Measurements from ENCODE around the gene TPI1.

The TPI1 gene

DNA sequence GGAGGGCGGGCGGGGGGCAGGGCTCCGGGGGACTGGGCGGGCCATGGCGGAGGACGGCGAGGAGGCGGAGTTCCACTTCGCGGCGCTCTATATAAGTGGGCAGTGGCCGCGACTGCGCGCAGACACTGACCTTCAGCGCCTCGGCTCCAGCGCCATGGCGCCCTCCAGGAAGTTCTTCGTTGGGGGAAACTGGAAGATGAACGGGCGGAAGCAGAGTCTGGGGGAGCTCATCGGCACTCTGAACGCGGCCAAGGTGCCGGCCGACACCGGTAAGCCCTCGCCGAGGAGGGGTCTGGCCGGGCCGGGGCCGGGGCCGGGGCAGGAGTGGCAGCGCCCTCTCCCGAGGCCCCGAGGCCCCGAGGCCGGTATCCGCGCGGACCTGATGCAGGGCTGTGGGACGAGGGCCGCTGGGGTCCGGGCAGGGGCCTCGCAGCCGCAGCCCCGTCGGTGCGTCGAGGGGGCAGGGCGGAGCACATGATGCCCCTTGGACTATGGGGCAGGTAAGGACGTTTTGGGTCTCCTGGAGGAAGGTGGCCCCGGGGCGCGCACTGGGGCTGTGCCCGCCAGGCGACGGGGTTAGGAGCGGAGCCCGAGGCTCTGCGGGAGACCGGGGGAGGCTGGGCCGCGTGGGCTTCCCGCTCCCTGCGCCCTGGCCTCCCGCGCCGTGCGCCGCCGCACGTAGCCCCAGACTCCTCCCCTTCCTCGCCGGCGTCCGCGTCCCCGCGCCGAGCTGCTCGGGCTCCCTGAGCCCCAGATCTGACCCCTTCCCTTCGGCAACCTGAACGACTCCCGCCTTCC, at the start of gene TPI1:
TPI1 (plus strand) TSS at position 119 of the 798 bp plus-strand sequence; CDS start at position 155, 36 bp downstream.
- H3K4me3 ChIP-seq (ENCODE audit: low read length): peak within 1 kb of the TSS; percentile 91
- no CpG with 5 or more reads among the region's 86 CpGs for WGBS (ENCODE audit: insufficient coverage, insufficient read length)
- H3K27ac ChIP-seq (ENCODE audit: low read length): no peak within 1 kb of the TSS
- no peak for DNase-seq (ENCODE audit: low read depth, low spot score)
- H3K27me3 ChIP-seq (ENCODE audit: control insufficient read depth, insufficient read depth, low read length): no peaks in the 10 kb centered on the region
- H3K4me1 ChIP-seq (ENCODE audit: control insufficient read depth, insufficient read depth, low read length): peaks cover 9% of the 10 kb centered on the region
- peaks cover 27% of the 10 kb centered on the region for H3K36me3 ChIP-seq (ENCODE audit: control insufficient read depth, insufficient read depth, low read length)
- H3K9me3 ChIP-seq (ENCODE audit: control insufficient read depth, insufficient read depth, low read length): no peaks in the 10 kb centered on the region

GRCh38 chr12:6817662-6818157, 49.6 kb upstream of the TPI1 start:
- Histone ChIP-seq H3K27me3 (ENCODE audit: control insufficient read depth, insufficient read depth, low read length) (no peaks in the 10 kb centered on the region), H3K4me1 (ENCODE audit: control insufficient read depth, insufficient read depth, low read length) (peaks cover 18% of the 10 kb centered on the region), H3K9me3 (ENCODE audit: control insufficient read depth, insufficient read depth, low read length) (no peaks in the 10 kb centered on the region), H3K4me3 (ENCODE audit: low read length) (no peak overlapping the region), H3K36me3 (ENCODE audit: control insufficient read depth, insufficient read depth, low read length) (no peaks in the 10 kb centered on the region), H3K27ac (ENCODE audit: low read length) (no peak overlapping the region)
- no peak for DNase-seq (ENCODE audit: low read depth, low spot score)
- WGBS (ENCODE audit: insufficient coverage, insufficient read length): 100% methylated on average over 18 of the region's 20 CpGs

DNA sequence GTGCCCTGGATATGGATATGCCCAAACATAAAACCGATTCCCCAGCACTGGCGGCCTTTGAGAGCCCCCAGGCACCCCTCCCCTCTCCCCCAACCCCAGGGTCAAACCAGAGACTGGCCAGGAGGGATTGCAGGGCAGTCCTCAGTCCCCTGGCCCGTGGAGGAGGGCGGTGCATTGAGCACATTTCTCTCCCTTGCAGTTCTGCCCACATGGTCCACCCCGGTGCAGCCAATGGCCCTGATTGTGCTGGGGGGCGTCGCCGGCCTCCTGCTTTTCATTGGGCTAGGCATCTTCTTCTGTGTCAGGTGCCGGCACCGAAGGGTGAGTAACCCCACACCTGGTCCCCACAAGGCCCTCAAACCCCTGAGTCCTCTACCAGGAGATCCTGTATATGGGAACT, 49.1 kb upstream of the TPI1 start:
- H3K36me3 ChIP-seq (ENCODE audit: control insufficient read depth, insufficient read depth, low read length): no peaks in the 10 kb centered on the region
- no peak overlapping the region for H3K4me3 ChIP-seq (ENCODE audit: low read length)
- H3K27me3 ChIP-seq (ENCODE audit: control insufficient read depth, insufficient read depth, low read length): no peaks in the 10 kb centered on the region
- WGBS (ENCODE audit: insufficient coverage, insufficient read length): no CpG with 5 or more reads among the region's 10 CpGs
- DNase-seq (ENCODE audit: low read depth, low spot score): no peak
- H3K4me1 ChIP-seq (ENCODE audit: control insufficient read depth, insufficient read depth, low read length): peaks cover 18% of the 10 kb centered on the region
- H3K9me3 ChIP-seq (ENCODE audit: control insufficient read depth, insufficient read depth, low read length): no peaks in the 10 kb centered on the region
- no peak overlapping the region for H3K27ac ChIP-seq (ENCODE audit: low read length)

- Histone ChIP-seq H3K9me3 (ENCODE audit: control insufficient read depth, insufficient read depth, low read length) (no peaks in the 10 kb centered on the region), H3K27me3 (ENCODE audit: control insufficient read depth, insufficient read depth, low read length) (no peaks in the 10 kb centered on the region), H3K4me3 (ENCODE audit: low read length) (no peak overlapping the region), H3K4me1 (ENCODE audit: control insufficient read depth, insufficient read depth, low read length) (peaks cover 19% of the 10 kb centered on the region), H3K36me3 (ENCODE audit: control insufficient read depth, insufficient read depth, low read length) (no peaks in the 10 kb centered on the region), H3K27ac (ENCODE audit: low read length) (no peak overlapping the region)
- DNase-seq (ENCODE audit: low read depth, low spot score): no peak
- WGBS (ENCODE audit: insufficient coverage, insufficient read length): no CpG with 5 or more reads among the region's 5 CpGs
Observed at GRCh38 chr12:6818645-6819044, 48.7 kb upstream of the TPI1 start.

DNA sequence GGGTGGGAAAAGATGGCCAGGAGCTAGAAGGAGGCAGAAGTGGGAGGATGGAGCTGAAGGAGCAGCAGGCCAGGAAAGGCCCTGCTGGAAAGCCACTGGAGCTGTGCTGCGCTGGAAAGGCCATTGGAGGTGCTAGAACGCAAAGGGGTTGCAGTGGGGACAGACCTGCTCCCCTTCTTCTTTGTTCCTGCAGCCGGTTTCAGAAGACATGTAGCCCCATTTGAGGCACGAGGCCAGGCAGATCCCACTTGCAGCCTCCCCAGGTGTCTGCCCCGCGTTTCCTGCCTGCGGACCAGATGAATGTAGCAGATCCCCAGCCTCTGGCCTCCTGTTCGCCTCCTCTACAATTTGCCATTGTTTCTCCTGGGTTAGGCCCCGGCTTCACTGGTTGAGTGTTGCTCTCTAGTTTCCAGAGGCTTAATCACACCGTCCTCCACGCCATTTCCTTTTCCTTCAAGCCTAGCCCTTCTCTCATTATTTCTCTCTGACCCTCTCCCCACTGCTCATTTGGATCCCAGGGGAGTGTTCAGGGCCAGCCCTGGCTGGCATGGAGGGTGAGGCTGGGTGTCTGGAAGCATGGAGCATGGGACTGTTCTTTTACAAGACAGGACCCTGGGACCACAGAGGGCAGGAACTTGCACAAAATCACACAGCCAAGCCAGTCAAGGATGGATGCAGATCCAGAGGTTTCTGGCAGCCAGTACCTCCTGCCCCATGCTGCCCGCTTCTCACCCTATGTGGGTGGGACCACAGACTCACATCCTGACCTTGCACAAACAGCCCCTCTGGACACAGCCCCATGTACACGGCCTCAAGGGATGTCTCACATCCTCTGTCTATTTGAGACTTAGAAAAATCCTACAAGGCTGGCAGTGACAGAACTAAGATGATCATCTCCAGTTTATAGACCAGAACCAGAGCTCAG, 48.0 kb upstream of the TPI1 start:
- Histone ChIP-seq H3K9me3 (ENCODE audit: control insufficient read depth, insufficient read depth, low read length) (no peaks in the 10 kb centered on the region), H3K27ac (ENCODE audit: low read length) (no peak overlapping the region), H3K4me1 (ENCODE audit: control insufficient read depth, insufficient read depth, low read length) (peaks cover 19% of the 10 kb centered on the region), H3K27me3 (ENCODE audit: control insufficient read depth, insufficient read depth, low read length) (no peaks in the 10 kb centered on the region), H3K36me3 (ENCODE audit: control insufficient read depth, insufficient read depth, low read length) (no peaks in the 10 kb centered on the region), H3K4me3 (ENCODE audit: low read length) (no peak overlapping the region)
- no CpG with 5 or more reads among the region's 13 CpGs for WGBS (ENCODE audit: insufficient coverage, insufficient read length)
- DNase-seq (ENCODE audit: low read depth, low spot score): no peak

- Histone ChIP-seq H3K4me3 (ENCODE audit: low read length) (no peak overlapping the region), H3K27ac (ENCODE audit: low read length) (no peak overlapping the region), H3K27me3 (ENCODE audit: control insufficient read depth, insufficient read depth, low read length) (no peaks in the 10 kb centered on the region), H3K9me3 (ENCODE audit: control insufficient read depth, insufficient read depth, low read length) (no peaks in the 10 kb centered on the region), H3K4me1 (ENCODE audit: control insufficient read depth, insufficient read depth, low read length) (peaks cover 20% of the 10 kb centered on the region), H3K36me3 (ENCODE audit: control insufficient read depth, insufficient read depth, low read length) (no peaks in the 10 kb centered on the region)
- WGBS (ENCODE audit: insufficient coverage, insufficient read length): no CpG with 5 or more reads among the region's 5 CpGs
- DNase-seq (ENCODE audit: low read depth, low spot score): no peak
Observed at GRCh38 chr12:6820166-6820565, 47.2 kb upstream of the TPI1 start.

DNA sequence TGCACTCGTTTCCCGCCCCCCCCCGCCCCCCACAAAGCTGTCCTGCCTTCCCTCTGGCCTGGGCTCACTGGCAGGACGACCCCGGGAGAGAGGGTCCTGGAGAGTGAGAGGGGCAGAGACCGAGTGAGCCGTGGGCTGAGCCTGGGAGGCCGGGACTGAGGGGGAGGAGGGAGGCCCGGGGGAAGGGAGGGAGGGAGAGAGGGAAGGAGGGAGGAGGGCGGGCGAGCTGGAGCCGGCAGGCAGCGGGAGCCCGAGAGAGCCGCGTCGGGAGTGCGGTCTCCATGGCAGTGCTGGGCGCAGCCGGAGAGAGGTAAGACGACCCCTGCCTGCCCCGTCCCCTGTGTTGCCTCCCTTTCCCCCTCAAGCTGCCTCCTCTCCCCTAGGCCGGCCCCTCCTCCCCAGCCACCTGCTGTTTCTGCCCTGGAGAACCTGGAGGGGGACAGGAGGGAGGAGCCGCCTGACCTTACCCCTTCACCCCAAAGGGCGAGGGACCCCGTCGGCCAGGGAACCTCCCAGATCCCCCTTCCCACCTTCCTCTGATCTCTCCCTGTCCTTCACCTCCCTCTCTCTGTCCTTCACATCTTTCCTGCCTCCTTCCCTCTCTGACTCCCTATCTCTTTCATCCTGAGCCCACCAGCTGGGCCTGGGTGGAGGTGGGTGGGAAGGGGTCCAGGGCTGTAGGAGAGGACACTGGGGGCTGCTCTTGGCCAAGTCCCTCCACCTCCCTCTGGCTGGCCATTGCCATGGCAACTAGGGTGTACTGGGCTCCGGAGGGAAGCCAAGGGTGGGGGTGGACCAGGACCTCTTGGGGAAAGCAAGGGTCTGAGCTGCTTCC, 45.5 kb upstream of the TPI1 start, which contains the start of gene GPR162:
GPR162 (plus strand) TSS at position 231 of the 835 bp plus-strand sequence. CDS start 2,078 bp downstream, outside the sequence.
- no peaks in the 10 kb centered on the region for H3K9me3 ChIP-seq (ENCODE audit: control insufficient read depth, insufficient read depth, low read length)
- no peak within 1 kb of the TSS for H3K27ac ChIP-seq (ENCODE audit: low read length)
- no CpG with 5 or more reads among the region's 28 CpGs for WGBS (ENCODE audit: insufficient coverage, insufficient read length)
- H3K4me1 ChIP-seq (ENCODE audit: control insufficient read depth, insufficient read depth, low read length): peaks cover 22% of the 10 kb centered on the region
- H3K4me3 ChIP-seq (ENCODE audit: low read length): peak within 1 kb of the TSS; percentile 43
- H3K27me3 ChIP-seq (ENCODE audit: control insufficient read depth, insufficient read depth, low read length): no peaks in the 10 kb centered on the region
- no peak for DNase-seq (ENCODE audit: low read depth, low spot score)
- no peaks in the 10 kb centered on the region for H3K36me3 ChIP-seq (ENCODE audit: control insufficient read depth, insufficient read depth, low read length)

DNA sequence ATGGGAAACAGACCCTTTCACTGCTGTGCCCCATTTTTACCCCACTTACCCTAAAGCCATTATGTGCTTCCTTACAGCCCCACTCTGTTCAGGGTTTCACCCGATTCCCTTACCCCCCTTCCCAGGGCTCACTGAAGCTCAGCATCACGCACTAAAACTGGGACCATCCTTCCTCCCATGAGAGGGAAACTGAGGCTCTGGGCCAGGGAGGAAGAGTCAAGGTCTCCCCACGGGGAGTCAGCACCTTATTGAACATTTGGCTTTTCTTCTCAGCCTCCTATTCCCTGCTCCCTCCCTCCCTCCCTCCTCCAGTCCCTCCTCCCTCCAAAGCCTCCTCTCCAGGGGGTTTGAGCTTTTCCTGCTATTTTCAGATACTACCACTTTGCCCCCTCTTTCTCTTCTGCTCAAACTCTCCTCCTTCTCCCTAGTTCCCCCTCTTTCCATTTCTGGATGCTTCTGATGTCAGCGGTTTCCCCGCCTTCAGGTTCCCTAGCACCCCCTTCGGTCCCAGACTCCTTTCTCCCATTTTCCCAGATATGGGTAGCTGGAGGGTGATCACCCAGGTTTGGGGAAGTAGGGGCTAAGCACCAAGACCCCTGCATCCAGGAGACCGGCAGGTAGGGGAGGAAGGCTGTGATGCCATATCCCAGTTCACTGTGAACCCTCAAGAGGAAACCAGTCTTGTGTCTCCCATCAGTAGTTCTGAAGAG, 44.8 kb upstream of the TPI1 start:
- H3K4me3 ChIP-seq (ENCODE audit: low read length): no peak overlapping the region
- no peaks in the 10 kb centered on the region for H3K36me3 ChIP-seq (ENCODE audit: control insufficient read depth, insufficient read depth, low read length)
- no peak for DNase-seq (ENCODE audit: low read depth, low spot score)
- H3K4me1 ChIP-seq (ENCODE audit: control insufficient read depth, insufficient read depth, low read length): peaks cover 24% of the 10 kb centered on the region
- no peak overlapping the region for H3K27ac ChIP-seq (ENCODE audit: low read length)
- no peaks in the 10 kb centered on the region for H3K9me3 ChIP-seq (ENCODE audit: control insufficient read depth, insufficient read depth, low read length)
- no CpG with 5 or more reads among the region's 7 CpGs for WGBS (ENCODE audit: insufficient coverage, insufficient read length)
- H3K27me3 ChIP-seq (ENCODE audit: control insufficient read depth, insufficient read depth, low read length): no peaks in the 10 kb centered on the region

DNA sequence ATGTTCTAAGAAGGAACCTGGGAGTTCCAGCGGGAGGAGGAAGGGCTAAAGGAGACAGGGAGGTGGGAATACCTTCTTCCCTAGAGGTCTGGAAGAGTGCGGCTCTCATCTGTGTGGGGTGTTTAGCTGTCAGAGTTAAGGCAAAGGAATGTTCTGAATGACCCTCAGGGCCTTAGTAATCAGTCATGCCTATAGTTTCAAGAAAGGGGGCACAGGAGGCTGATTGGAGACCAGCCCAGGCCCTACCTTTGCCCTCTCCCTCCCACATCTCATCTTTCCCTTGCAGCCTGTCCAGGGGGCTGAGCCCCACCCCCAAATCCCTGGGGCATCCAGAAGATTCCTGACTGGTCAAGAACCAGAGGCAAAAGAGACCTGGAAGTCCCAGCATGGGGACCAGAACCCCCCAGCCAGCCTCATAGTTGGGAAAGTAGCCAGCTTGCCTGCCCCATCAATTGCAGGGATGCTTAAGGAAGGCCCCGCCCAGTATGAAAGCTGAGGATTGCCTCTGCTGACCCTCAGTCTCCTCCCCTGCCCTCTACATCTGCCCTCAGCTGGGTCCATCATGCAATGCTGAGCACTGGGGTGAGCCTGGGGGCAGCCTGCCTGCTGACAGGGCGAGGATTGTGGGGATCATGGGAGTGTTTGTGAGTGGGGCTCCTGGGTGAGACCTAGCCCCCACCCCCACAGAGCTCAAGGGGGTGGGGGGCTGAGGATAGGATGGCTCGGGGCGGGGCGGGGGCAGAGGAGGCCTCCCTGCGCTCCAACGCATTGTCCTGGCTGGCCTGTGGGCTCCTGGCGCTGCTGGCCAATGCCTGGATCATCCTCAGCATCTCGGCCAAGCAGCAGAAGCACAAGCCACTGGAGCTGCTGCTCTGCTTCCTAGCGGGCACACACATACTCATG, 43.9 kb upstream of the TPI1 start:
- Histone ChIP-seq H3K36me3 (ENCODE audit: control insufficient read depth, insufficient read depth, low read length) (no peaks in the 10 kb centered on the region), H3K9me3 (ENCODE audit: control insufficient read depth, insufficient read depth, low read length) (no peaks in the 10 kb centered on the region), H3K27ac (ENCODE audit: low read length) (no peak overlapping the region), H3K27me3 (ENCODE audit: control insufficient read depth, insufficient read depth, low read length) (no peaks in the 10 kb centered on the region), H3K4me3 (ENCODE audit: low read length) (no peak overlapping the region), H3K4me1 (ENCODE audit: control insufficient read depth, insufficient read depth, low read length) (peaks cover 20% of the 10 kb centered on the region)
- DNase-seq (ENCODE audit: low read depth, low spot score): no peak
- no CpG with 5 or more reads among the region's 12 CpGs for WGBS (ENCODE audit: insufficient coverage, insufficient read length)
